IMR-90 (cell line): ENCODE measurements around the gene HMGB2.

Experiments used
- CEBPB ChIP-seq: IDR thresholded peaks from 2 replicates; pipeline ENCODE4 v1.6.1; 2012; ENCODE audit warnings: low read depth, low read length, improper control_type of control experiment
- CTCF ChIP-seq: conservative IDR thresholded peaks from 2 replicates; pipeline ENCODE4 v1.5.1; 2012; ENCODE audit warnings: mild to moderate bottlenecking, low read depth, low read length, improper control_type of control experiment
- MXI1 ChIP-seq: IDR thresholded peaks from 2 replicates; pipeline ENCODE4 v1.6.1; 2012; ENCODE audit warnings: low read depth, mild to moderate bottlenecking, low read length, moderate library complexity, borderline replicate concordance
- POLR2A ChIP-seq: IDR thresholded peaks from 2 replicates; pipeline ENCODE4 v1.6.1; 2012; ENCODE audit warnings: mild to moderate bottlenecking, low read depth, low read length
- RCOR1 ChIP-seq: IDR thresholded peaks from 2 replicates; pipeline ENCODE4 v1.6.1; 2012; ENCODE audit warnings: mild to moderate bottlenecking, low read length, improper control_type of control experiment; ENCODE audit not compliant: insufficient replicate concordance
- SMC3 ChIP-seq: fragments of 150-350 bp; IDR thresholded peaks from 2 replicates; pipeline ENCODE4 v1.6.1; 2016; ENCODE audit warnings: low read depth, mild to moderate bottlenecking, antibody characterized with exemption, low read length, moderate library complexity

GRCh38 chr4:173294444-173294843 is 39.7 kb downstream of the HMGB2 start:
- no peak for TF ChIP-seq MXI1
- TF ChIP-seq CTCF = no peak
- no peak for TF ChIP-seq POLR2A
- TF ChIP-seq SMC3 = no peak
- TF ChIP-seq CEBPB = no peak
- TF ChIP-seq RCOR1 = no peak
